Right lobe of liver (tissue), 6 donors: Measurements from ENCODE around the gene APBA2. TPM values are rescaled to one million over a fixed set of nuclear protein-coding genes. Genes with fewer than 3 reads are reported as not detected.

Source experiments
- ATAC-seq, 4 donors: fragments of 200-7000 bp; cut with Tn5 transposase; one replicate each; pipeline ENCODE4 v1.9.1; 2020; ENCODE audit warnings: mild to moderate bottlenecking in 4 of 4, moderate library complexity in 4 of 4
- DNase-seq, 3 donors: peaks; one replicate each; pipeline ENCODE4 v3.0.0-alpha.2; 2020
- H3K27ac ChIP-seq, 3 donors: fragments of 200-600 bp; one replicate each; pipeline ENCODE4 v1.8.0; 2022
- H3K27me3 ChIP-seq, 2 donors: fragments of 200-600 bp; one replicate each; pipeline ENCODE4 v1.8.0; 2022
- H3K36me3 ChIP-seq, 4 donors: fragments of 200-600 bp; sonication (generic) in 1 of 4; one replicate each; pipeline versions ENCODE4 v1.5.1 to v1.8.0; 2017 to 2022; ENCODE audit warnings: control low read depth in 1 of 4
- H3K4me1 ChIP-seq, 4 donors: fragments of 200-600 bp; sonication (generic) in 1 of 4; one replicate each; pipeline versions ENCODE4 v1.5.1 to v1.8.0; 2017 to 2022; ENCODE audit warnings: control low read depth in 1 of 4
- H3K4me3 ChIP-seq, 3 donors: fragments of 200-600 bp; one replicate each; pipeline ENCODE4 v1.8.0; 2022
- H3K9me3 ChIP-seq, 4 donors: fragments of 200-600 bp; sonication (generic) in 1 of 4; one replicate each; pipeline versions ENCODE4 v1.5.1 to v1.8.0; 2017 to 2022; ENCODE audit warnings: control low read depth in 1 of 4
- POLR2A ChIP-seq: fragments of 450-650 bp; IDR thresholded peaks from one replicate; pipeline ENCODE4 v1.6.1; 2017; ENCODE audit warnings: antibody characterized with exemption, mild to moderate bottlenecking
- WGBS: methylation state at CpG from one replicate; pipeline ENCODE4 v1.1.6; 2018; ENCODE audit warnings: low coverage, low lambda C conversion rate; ENCODE audit not compliant: insufficient coverage; ENCODE audit errors: missing lambda C conversion rate; 5-methylcytosine and 5-hydroxymethylcytosine counted together
- intact Hi-C, 2 donors: fragments of 100-400 bp; cut with DNase I; formaldehyde crosslinking; loops; one replicate each; pipeline versions ENCODE4 v1.11.2 to v1.14.1; 2022
- total RNA-seq, 6 experiments: library from RNA; depleted of rRNA in 2 of 6; stranded (reverse); fragments of >200 nt in 2 of 6; fragmentation: NEBNext Ultra II Directional in 3 of 6; extraction: Animal tissue kit (Norgen Biotek cat#: 25700) in 3 of 6; gene quantifications; one replicate each; pipeline versions ENCODE4 v1.1.0 to v1.2.4, GENCODE V29; 2016 to 2023
- TF ChIP-seq, protein P1 (sequence below), 4 donors: fragments of 200-600 bp in 3 of 4; fragments of 450-650 bp in 1 of 4; IDR thresholded peaks; one replicate each; pipeline versions ENCODE4 v1.5.1 to v1.8.0; 2016 to 2022; ENCODE audit warnings: antibody characterized with exemption in 4 of 4, mild to moderate bottlenecking in 2 of 4
- donor health status: DM: no; HTN: yes; CAD: no.
- donor health status: DM: no; HTN: no; CAD: no.
- donor health status: DM: no; HTN: no; CAD: no.
- donor health status: DM: no; HTN: yes; CAD: no.
- donor health status: DM: no; HTN: yes; CAD: no.

APBA2 gene
- total RNA-seq, 6 experiments from 2014 or later, result 0.51 to 0.75 (median 0.69) TPM

DNA sequence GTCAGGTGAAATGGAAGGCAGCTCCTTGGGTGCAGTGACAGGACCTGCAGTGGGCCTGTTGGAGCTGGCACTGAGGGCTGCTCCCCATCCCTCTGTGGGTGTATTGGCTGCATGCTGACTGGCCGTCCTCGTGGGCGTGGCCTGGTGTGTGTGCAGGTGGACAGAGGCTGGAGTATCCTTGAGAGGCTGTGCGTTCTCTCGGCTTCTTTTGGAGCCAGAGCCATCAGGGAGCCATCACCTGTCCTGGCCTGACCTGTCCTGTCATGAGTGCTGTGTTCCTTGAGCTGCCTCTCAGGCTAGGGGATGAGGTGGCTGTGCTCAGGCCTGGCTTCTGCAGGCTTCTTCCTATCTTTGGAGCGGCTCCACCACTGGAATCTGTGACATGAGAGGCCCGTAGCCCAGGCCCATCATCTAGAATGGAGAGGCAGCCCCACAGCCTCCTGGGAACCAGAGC, 61.5 kb downstream of the APBA2 start:
- Histone ChIP-seq H3K27ac (no peak overlapping the region), H3K4me1 (no peaks in the 10 kb centered on the region), H3K27me3 (no peaks in the 10 kb centered on the region), H3K4me3 (no peak overlapping the region), H3K36me3 (no peaks in the 10 kb centered on the region), H3K9me3 (no peaks in the 10 kb centered on the region)
- DNase-seq (peak in 1 of 3 donors; percentile 35), ATAC-seq (no peak)
- 25% methylated on average over 2 of the region's 7 CpGs for WGBS
- TF ChIP-seq, protein P1, sequence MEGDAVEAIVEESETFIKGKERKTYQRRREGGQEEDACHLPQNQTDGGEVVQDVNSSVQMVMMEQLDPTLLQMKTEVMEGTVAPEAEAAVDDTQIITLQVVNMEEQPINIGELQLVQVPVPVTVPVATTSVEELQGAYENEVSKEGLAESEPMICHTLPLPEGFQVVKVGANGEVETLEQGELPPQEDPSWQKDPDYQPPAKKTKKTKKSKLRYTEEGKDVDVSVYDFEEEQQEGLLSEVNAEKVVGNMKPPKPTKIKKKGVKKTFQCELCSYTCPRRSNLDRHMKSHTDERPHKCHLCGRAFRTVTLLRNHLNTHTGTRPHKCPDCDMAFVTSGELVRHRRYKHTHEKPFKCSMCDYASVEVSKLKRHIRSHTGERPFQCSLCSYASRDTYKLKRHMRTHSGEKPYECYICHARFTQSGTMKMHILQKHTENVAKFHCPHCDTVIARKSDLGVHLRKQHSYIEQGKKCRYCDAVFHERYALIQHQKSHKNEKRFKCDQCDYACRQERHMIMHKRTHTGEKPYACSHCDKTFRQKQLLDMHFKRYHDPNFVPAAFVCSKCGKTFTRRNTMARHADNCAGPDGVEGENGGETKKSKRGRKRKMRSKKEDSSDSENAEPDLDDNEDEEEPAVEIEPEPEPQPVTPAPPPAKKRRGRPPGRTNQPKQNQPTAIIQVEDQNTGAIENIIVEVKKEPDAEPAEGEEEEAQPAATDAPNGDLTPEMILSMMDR (IDR thresholded peaks at IDR 0.05), result no peak
- TF ChIP-seq POLR2A, result no peak
- intact Hi-C loops, result no loop called here

DNA sequence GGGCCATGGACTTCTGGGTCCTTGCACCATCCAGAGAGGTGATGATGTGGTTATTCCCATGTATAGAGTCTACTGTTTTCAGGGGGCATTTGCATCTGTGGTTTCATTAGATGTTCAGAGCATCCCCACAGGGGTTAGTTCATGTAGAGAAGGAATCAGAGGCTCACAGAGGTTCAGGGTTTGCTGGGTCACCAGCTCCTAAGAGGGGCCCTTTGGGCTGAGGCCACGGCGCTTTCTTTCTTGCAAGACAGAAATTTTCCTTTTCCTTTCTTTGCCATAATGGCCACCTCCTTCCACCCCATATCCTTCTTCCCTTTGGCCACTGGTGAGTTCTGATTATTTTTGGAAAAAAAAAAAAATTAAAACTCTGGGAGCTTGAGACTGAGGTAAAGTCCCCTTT, 62.3 kb downstream of the APBA2 start:
- DNase-seq (no peak), ATAC-seq (no peak)
- no peak overlapping the region for H3K27ac ChIP-seq
- H3K9me3 ChIP-seq, result no peaks in the 10 kb centered on the region
- no peaks in the 10 kb centered on the region for H3K4me1 ChIP-seq
- TF ChIP-seq, protein P1 (IDR thresholded peaks at IDR 0.05), result no peak
- TF ChIP-seq POLR2A, result no peak
- H3K4me3 ChIP-seq, result no peak overlapping the region
- H3K27me3 ChIP-seq, result no peaks in the 10 kb centered on the region
- 41% methylated on average over 2 of the region's 2 CpGs for WGBS
- intact Hi-C loops, result no loop called here
- H3K36me3 ChIP-seq, result no peaks in the 10 kb centered on the region

DNA sequence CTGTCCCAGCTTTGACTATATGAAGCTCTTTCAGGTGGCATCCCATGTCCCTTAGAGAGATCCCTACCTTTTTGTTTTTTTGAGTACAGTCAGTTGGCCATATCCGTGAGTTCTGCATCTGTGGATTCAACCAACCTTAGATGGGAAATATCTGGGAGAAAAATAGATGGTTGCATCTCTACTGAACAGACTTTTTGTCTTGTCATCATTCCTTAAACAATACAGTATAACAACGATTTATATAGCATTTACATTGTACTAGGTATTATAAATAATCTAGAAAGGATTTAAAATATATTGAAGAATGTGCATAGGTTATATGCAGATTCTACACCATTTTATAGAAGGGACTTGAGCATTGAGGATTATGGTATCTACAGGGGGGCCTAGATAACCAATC, 65.1 kb downstream of the APBA2 start:
- no peak for ATAC-seq
- Histone ChIP-seq H3K27ac (no peak overlapping the region), H3K4me3 (no peak overlapping the region), H3K27me3 (no peaks in the 10 kb centered on the region), H3K36me3 (no peaks in the 10 kb centered on the region), H3K9me3 (no peaks in the 10 kb centered on the region), H3K4me1 (no peaks in the 10 kb centered on the region)
- intact Hi-C loops, result no loop called here
- TF ChIP-seq, protein P1 (IDR thresholded peaks at IDR 0.05), result no peak
- TF ChIP-seq POLR2A, result no peak
- WGBS, result 59% methylated on average over 2 of the region's 2 CpGs
- no peak for DNase-seq

DNA sequence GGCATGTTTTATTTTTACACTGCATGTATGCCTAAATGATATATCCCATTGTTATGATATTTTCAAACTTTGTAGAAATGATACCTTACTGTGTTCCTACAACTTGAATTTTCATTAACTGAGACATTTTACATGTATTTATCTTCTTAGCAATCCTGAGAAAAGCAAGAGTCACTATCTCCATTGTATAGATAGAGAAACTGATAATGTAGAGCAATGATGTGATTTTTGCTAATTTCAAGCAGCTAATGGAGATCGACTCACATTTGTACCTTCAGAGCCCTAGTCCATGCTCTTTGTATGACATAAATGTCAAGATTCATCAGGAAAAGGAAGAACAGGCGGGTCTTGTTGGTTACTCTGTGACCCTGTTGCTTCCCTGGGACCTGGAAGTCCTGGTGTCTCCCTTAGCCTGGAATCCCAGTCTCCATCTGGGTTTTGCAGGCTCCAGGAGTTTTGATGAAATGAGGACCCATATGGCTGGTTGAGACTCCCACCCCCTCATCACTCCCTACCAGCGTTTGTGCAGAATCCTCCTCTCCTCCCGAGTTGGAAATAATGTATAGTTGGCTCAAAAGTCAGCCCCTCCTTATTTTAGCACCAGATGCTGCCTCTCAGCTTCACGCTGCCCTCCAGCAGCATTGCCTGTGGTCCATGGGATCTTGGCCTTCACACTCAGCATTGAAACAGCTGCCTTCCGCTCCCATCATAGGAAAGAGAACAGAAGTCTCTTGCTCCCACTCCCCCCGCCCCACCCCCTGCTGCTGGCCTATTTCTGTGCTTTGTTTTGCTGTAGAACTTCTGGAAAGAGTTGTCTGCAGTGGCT, 67.1 kb downstream of the APBA2 start:
- TF ChIP-seq, protein P1 (IDR thresholded peaks at IDR 0.05), result no peak
- TF ChIP-seq POLR2A, result no peak
- no peaks in the 10 kb centered on the region for H3K4me1 ChIP-seq
- H3K36me3 ChIP-seq, result no peaks in the 10 kb centered on the region
- DNase-seq (no peak), ATAC-seq (no peak)
- intact Hi-C loops, result no loop called here
- 38% methylated on average over 5 of the region's 7 CpGs for WGBS
- no peaks in the 10 kb centered on the region for H3K9me3 ChIP-seq
- H3K27ac ChIP-seq, result no peak overlapping the region
- H3K27me3 ChIP-seq, result no peaks in the 10 kb centered on the region
- H3K4me3 ChIP-seq, result no peak overlapping the region
